Endothelial cell of umbilical vein (primary cell): ENCODE measurements around the gene PTPRT. TPM values are rescaled to one million over a fixed set of nuclear protein-coding genes. Genes with fewer than 3 reads are reported as not detected.

Experiments used
- BruUV-seq: library from RNA; stranded (reverse); fragments of 400-500 nt; replicated peaks from 2 replicates; lab custom pipeline; 2021; lab: Mats Ljungman, UMichigan
- CTCF ChIA-PET: fragments of 300-600, 350-600 bp; sonication (Branson Sonifier 250); formaldehyde crosslinking; loops from one replicate; lab custom pipeline; 2021; ENCODE audit warnings: antibody characterized with exemption, inconsistent platforms; lab: Charles Lee
- POLR2A ChIA-PET: fragments of 300-600, 350-600 bp; sonication (Branson Sonifier 250); formaldehyde crosslinking; loops from one replicate; lab custom pipeline; 2021; ENCODE audit warnings: antibody characterized with exemption, inconsistent platforms; lab: Charles Lee
- DNase-seq: peaks from one replicate; pipeline ENCODE4 v3.0.0-alpha.2; 2011; ENCODE audit warnings: low read depth, low spot score
- FAIRE-seq: peaks from 2 replicates; lab custom pipeline; 2011; peaks lifted over from hg19 to GRCh38; lab: Jason Lieb, UNC
- H2AFZ ChIP-seq: 2 replicates; pipeline ENCODE4 v1.6.0; 2012; ENCODE audit warnings: low read depth, low read length, control low read depth, inconsistent platforms
- H3K27ac ChIP-seq: 2 replicates; pipeline ENCODE4 v1.5.1; 2011; ENCODE audit warnings: low read depth, mild to moderate bottlenecking, control low read depth, low read length, moderate library complexity; ENCODE audit not compliant: insufficient read depth
- H3K27me3 ChIP-seq, 2 experiments: 2 replicates each; pipeline versions ENCODE4 v1.6.0 to v1.6.1; 2011; ENCODE audit warnings: low read length in 2 of 2, mixed read lengths in 1 of 2; ENCODE audit not compliant: control insufficient read depth in 2 of 2, insufficient read depth in 2 of 2
- H3K36me3 ChIP-seq, 2 experiments: 2 replicates in 1 of 2; 3 replicates in 1 of 2; pipeline ENCODE4 v1.5.1; 2011; ENCODE audit warnings: low read length in 2 of 2, mild to moderate bottlenecking in 1 of 2, moderate library complexity in 1 of 2; ENCODE audit not compliant: control insufficient read depth in 2 of 2, insufficient read depth in 2 of 2; ENCODE audit errors: extremely low read depth in 1 of 2
- H3K4me1 ChIP-seq: 3 replicates; pipeline ENCODE4 v1.5.1; 2011; ENCODE audit warnings: mild to moderate bottlenecking, low read length; ENCODE audit not compliant: control insufficient read depth, insufficient read depth; ENCODE audit errors: extremely low read depth
- H3K4me2 ChIP-seq: 2 replicates; pipeline ENCODE4 v1.6.1; 2011; ENCODE audit warnings: low read length, control low read depth, mixed read lengths; ENCODE audit not compliant: insufficient read depth
- H3K4me3 ChIP-seq, 3 experiments: fragments of 200-600 bp in 1 of 3; sonication (generic), shearing (Covaris generic) in 1 of 3; replicated peaks in 1 of 3; 2 replicates each; pipeline ENCODE4 v1.5.1; 2011 to 2016; ENCODE audit warnings: control low read depth in 3 of 3, low read length in 3 of 3, mild to moderate bottlenecking in 2 of 3, inconsistent platforms in 1 of 3, low read depth in 1 of 3, moderate library complexity in 1 of 3; ENCODE audit not compliant: insufficient read depth in 1 of 3
- H3K79me2 ChIP-seq: 2 replicates; pipeline ENCODE4 v1.6.0; 2012; ENCODE audit warnings: low read length, inconsistent platforms; ENCODE audit not compliant: control insufficient read depth, insufficient read depth
- H3K9ac ChIP-seq: replicated peaks from 2 replicates; pipeline ENCODE3; 2011; ENCODE audit warnings: low read length, control low read depth; ENCODE audit not compliant: insufficient read depth; ENCODE audit errors: extremely low read depth
- H3K9me1 ChIP-seq: replicated peaks from 3 replicates; pipeline ENCODE4 v1.6.0; 2011; ENCODE audit warnings: mild to moderate bottlenecking, low read length; ENCODE audit not compliant: control insufficient read depth, insufficient read depth; ENCODE audit errors: extremely low read depth
- H3K9me3 ChIP-seq: replicated peaks from 2 replicates; pipeline ENCODE4 v1.5.1; 2012; ENCODE audit warnings: low read length, inconsistent platforms; ENCODE audit not compliant: control insufficient read depth, insufficient read depth
- H4K20me1 ChIP-seq: replicated peaks from 2 replicates; pipeline ENCODE3; 2011; ENCODE audit warnings: mild to moderate bottlenecking, low read length; ENCODE audit not compliant: control insufficient read depth, insufficient read depth; ENCODE audit errors: extremely low read depth
- EZH2 ChIP-seq: IDR thresholded peaks from 2 replicates; pipeline ENCODE4 v1.6.1; 2012; ENCODE audit warnings: borderline replicate concordance, low read depth, mild to moderate bottlenecking, moderate library complexity, low read length, inconsistent platforms; ENCODE audit not compliant: severe bottlenecking
- FOS ChIP-seq: IDR thresholded peaks from 2 replicates; pipeline ENCODE4 v1.6.1; 2011; ENCODE audit warnings: mild to moderate bottlenecking, low read length, moderate library complexity, borderline replicate concordance; ENCODE audit not compliant: insufficient read depth
- GATA2 ChIP-seq: IDR thresholded peaks from 2 replicates; pipeline ENCODE4 v1.7.0; 2011; ENCODE audit warnings: low read depth, mild to moderate bottlenecking, moderate library complexity, mixed read lengths, low read length; ENCODE audit not compliant: insufficient read length, insufficient read depth
- JUN ChIP-seq: IDR thresholded peaks from 2 replicates; pipeline ENCODE4 v1.6.1; 2011; ENCODE audit warnings: borderline replicate concordance, low read depth; ENCODE audit not compliant: insufficient read length, insufficient read depth
- MYC ChIP-seq: IDR thresholded peaks from one replicate; pipeline ENCODE4 v1.6.1; 2011; ENCODE audit warnings: mild to moderate bottlenecking, low read depth, low read length
- POLR2A ChIP-seq: IDR thresholded peaks from 2 replicates; pipeline ENCODE4 v1.6.1; 2012; ENCODE audit warnings: low read depth, mild to moderate bottlenecking, control low read depth, low read length
- POLR2AphosphoS5 ChIP-seq: IDR thresholded peaks from 2 replicates; pipeline ENCODE4 v1.6.1; 2012; ENCODE audit warnings: low read depth, mild to moderate bottlenecking, control low read depth, low read length, moderate library complexity; ENCODE audit not compliant: insufficient read depth
- dilution Hi-C: fragments of 300-500 bp; cut with MboI; formaldehyde crosslinking; loops from one replicate; pipeline ENCODE4 v1.15.0; 2019; ENCODE audit warnings: low sequenced_read_pairs; ENCODE audit not compliant: extremely low pct_ligation_motif_present
- intact Hi-C: fragments of 100-400 bp; cut with micrococcal nuclease; formaldehyde crosslinking; loops from one replicate; pipeline ENCODE4 v1.10.0; 2022
- polyA plus RNA-seq, 4 experiments: library from polyadenylated mRNA; depleted of rRNA in 3 of 4; stranded (reverse) in 3 of 4; unstranded in 1 of 4; fragments of >200 nt; gene quantifications; 2 replicates each; pipeline versions ENCODE4 v1.2.1 to v1.2.3, GENCODE V29; 2011 to 2012; ENCODE audit warnings: missing spikeins in 1 of 4
- total RNA-seq: library from RNA; stranded (reverse); gene quantifications from 2 replicates; pipeline ENCODE4 v1.2.3, GENCODE V29; 2021
- TF ChIP-seq, protein P1 (sequence below): IDR thresholded peaks from 2 replicates; pipeline ENCODE4 v1.6.1; 2011; ENCODE audit not compliant: insufficient read depth, insufficient read length
- TF ChIP-seq, protein P2 (sequence below), 2 donors: IDR thresholded peaks; 1 replicate in 1 of 2; 2 replicates in 1 of 2; pipeline ENCODE4 v1.5.1; 2011; ENCODE audit warnings: low read length in 2 of 2, mild to moderate bottlenecking in 2 of 2, moderate library complexity in 2 of 2, control low read depth in 1 of 2, inconsistent platforms in 1 of 2, low read depth in 1 of 2; ENCODE audit not compliant: insufficient read depth in 1 of 2; ENCODE audit errors: extremely low read depth in 1 of 2

Gene PTPRT
- total and polyA plus RNA-seq, 2 donors (not counting 3 experiments of a cell fraction or from before 2014, with no cell fraction given), result not detected

DNA sequence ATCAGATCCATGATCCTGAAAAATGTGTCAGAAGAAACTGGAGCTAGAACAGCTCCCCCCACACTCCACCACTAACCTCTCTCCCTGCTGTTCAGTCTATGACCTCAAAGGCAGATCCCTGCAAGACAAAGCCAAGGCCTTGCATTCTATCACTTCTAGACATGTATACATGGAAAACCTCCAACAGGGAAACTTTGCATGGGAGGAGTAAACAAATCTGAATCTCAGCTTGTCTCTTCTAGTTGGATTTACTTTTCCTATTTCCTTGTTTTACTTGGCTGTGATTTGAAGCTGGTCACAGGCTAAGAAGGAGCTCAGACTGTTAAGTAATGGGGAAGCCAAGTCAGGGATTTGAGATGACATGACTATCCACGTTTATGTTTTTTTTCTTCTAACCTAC lies 1114.8 kb downstream of the PTPRT start:
- Histone ChIP-seq H3K9me1 (no peaks in the 10 kb centered on the region), H3K9me3 (peaks cover 7% of the 10 kb centered on the region), H3K27me3 (no peaks in the 10 kb centered on the region), H3K27ac (no peak overlapping the region), H3K4me2 (no peak overlapping the region), H3K36me3 (no peaks in the 10 kb centered on the region), H3K4me3 (no peak overlapping the region), H3K9ac (no peak overlapping the region), H4K20me1 (no peaks in the 10 kb centered on the region), H3K4me1 (no peaks in the 10 kb centered on the region), H3K79me2 (no peaks in the 10 kb centered on the region), H2AFZ (no peak overlapping the region)
- dilution Hi-C loops, result no loop called here
- ChIA-PET CTCF (no interaction called here), POLR2A (no interaction called here)
- intact Hi-C loops, result no loop called here
- no TSS peak for BruUV-seq
- TF ChIP-seq, protein P1, sequence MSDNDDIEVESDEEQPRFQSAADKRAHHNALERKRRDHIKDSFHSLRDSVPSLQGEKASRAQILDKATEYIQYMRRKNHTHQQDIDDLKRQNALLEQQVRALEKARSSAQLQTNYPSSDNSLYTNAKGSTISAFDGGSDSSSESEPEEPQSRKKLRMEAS, result no peak
- TF ChIP-seq EZH2 (no peak), POLR2A (no peak), GATA2 (no peak), JUN (no peak), FOS (no peak), MYC (no peak), POLR2AphosphoS5 (no peak)
- TF ChIP-seq, protein P2, sequence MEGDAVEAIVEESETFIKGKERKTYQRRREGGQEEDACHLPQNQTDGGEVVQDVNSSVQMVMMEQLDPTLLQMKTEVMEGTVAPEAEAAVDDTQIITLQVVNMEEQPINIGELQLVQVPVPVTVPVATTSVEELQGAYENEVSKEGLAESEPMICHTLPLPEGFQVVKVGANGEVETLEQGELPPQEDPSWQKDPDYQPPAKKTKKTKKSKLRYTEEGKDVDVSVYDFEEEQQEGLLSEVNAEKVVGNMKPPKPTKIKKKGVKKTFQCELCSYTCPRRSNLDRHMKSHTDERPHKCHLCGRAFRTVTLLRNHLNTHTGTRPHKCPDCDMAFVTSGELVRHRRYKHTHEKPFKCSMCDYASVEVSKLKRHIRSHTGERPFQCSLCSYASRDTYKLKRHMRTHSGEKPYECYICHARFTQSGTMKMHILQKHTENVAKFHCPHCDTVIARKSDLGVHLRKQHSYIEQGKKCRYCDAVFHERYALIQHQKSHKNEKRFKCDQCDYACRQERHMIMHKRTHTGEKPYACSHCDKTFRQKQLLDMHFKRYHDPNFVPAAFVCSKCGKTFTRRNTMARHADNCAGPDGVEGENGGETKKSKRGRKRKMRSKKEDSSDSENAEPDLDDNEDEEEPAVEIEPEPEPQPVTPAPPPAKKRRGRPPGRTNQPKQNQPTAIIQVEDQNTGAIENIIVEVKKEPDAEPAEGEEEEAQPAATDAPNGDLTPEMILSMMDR (IDR thresholded peaks at IDR 0.05; ENCODE audit: extremely low read depth in 1 of 2, insufficient read depth in 1 of 2, low read depth in 1 of 2, low read length in 2 of 2), result no peak
- DNase-seq (no peak), FAIRE-seq (no peak)
